HCT116 (cell line): ENCODE measurements around the gene VAMP2. TPM values are rescaled to one million over a fixed set of nuclear protein-coding genes. Genes with fewer than 3 reads are reported as not detected.

Experiments used
- ATAC-seq: fragments of 200-7000 bp; cut with Tn5 transposase; 2 replicates; pipeline ENCODE4 v1.9.1; 2020; ENCODE audit warnings: mild to moderate bottlenecking, moderate library complexity
- BruUV-seq: library from RNA; stranded (reverse); fragments of 400-500 nt; replicated peaks from 2 replicates; lab custom pipeline; 2021; lab: Mats Ljungman, UMichigan
- CTCF ChIA-PET: fragments of 300-600 bp; sonication (Branson Sonifier 250); formaldehyde crosslinking; loops from one replicate; lab custom pipeline; 2021; ENCODE audit warnings: antibody characterized with exemption; lab: Charles Lee
- POLR2A ChIA-PET: fragments of 300-600, 350-600 bp; sonication (Branson Sonifier 250); formaldehyde crosslinking; loops from one replicate; lab custom pipeline; 2021; ENCODE audit warnings: antibody characterized with exemption; lab: Charles Lee
- RAD21 ChIA-PET, 2 experiments: fragments of 300-600 bp; sonication (Branson Sonifier 250); formaldehyde crosslinking; loops; one replicate each; lab custom pipeline; 2023; ENCODE audit warnings: low total read pairs in 2 of 2; ENCODE audit not compliant: uncharacterized antibody in 2 of 2, unreplicated experiment in 2 of 2, low non-redundant PET in 1 of 2; lab: Charles Lee
- DNase-seq: peaks from one replicate; pipeline ENCODE4 v3.0.0-alpha.2; 2010; ENCODE audit warnings: low read depth, low spot score
- H2AFZ ChIP-seq: fragments of 200-600 bp; shearing (Covaris generic), sonication (generic); 2 replicates; pipeline ENCODE4 v1.6.1; 2017; ENCODE audit warnings: low read depth, mixed run types, mixed read lengths, antibody characterized with exemption, low read length; ENCODE audit not compliant: poor library complexity, severe bottlenecking
- H3K27ac ChIP-seq: 2 replicates; pipeline ENCODE4 v1.5.1; 2012; ENCODE audit warnings: low read depth, low read length
- H3K27me3 ChIP-seq: fragments of 200-600 bp; sonication (generic); 2 replicates; pipeline ENCODE4 v1.6.1; 2016; ENCODE audit warnings: mixed run types, low read length, mixed read lengths; ENCODE audit not compliant: insufficient read depth
- H3K36me3 ChIP-seq, 2 experiments: fragments of 200-500 bp in 1 of 2; fragments of 200-600 bp in 1 of 2; sonication (Bioruptor generic) in 1 of 2; sonication (generic) in 1 of 2; 2 replicates each; pipeline versions ENCODE4 v1.5.1 to v1.6.1; 2014 to 2016; ENCODE audit warnings: low read length in 2 of 2, inconsistent platforms in 1 of 2, mixed read lengths in 1 of 2, mixed run types in 1 of 2; ENCODE audit not compliant: insufficient read depth in 2 of 2, control insufficient read depth in 1 of 2
- H3K4me1 ChIP-seq, 2 experiments: fragments of 200-600 bp in 1 of 2; sonication (generic) in 1 of 2; 2 replicates each; pipeline versions ENCODE4 v1.5.1 to v1.6.1; 2012 to 2017; ENCODE audit warnings: low read length in 2 of 2, inconsistent platforms in 1 of 2, mild to moderate bottlenecking in 1 of 2, mixed read lengths in 1 of 2, mixed run types in 1 of 2, moderate library complexity in 1 of 2; ENCODE audit not compliant: insufficient read depth in 2 of 2, control insufficient read depth in 1 of 2
- H3K4me2 ChIP-seq: fragments of 200-600 bp; sonication (generic); 2 replicates; pipeline ENCODE4 v1.6.1; 2017; ENCODE audit warnings: mixed run types, low read length, mixed read lengths
- H3K4me3 ChIP-seq, 2 experiments: fragments of 200-600 bp in 1 of 2; sonication (generic) in 1 of 2; replicated peaks in 1 of 2; 2 replicates each; pipeline ENCODE4 v1.5.1; 2011 to 2016; ENCODE audit warnings: low read length in 2 of 2, control low read depth in 1 of 2, low read depth in 1 of 2, mild to moderate bottlenecking in 1 of 2, mixed read lengths in 1 of 2, mixed run types in 1 of 2
- H3K79me2 ChIP-seq: fragments of 200-600 bp; sonication (generic); 2 replicates; pipeline ENCODE4 v1.6.1; 2017; ENCODE audit warnings: mild to moderate bottlenecking, mixed run types, low read length, moderate library complexity, mixed read lengths; ENCODE audit not compliant: insufficient read depth
- H3K9ac ChIP-seq: fragments of 200-600 bp; sonication (generic); 2 replicates; pipeline ENCODE4 v1.6.1; 2016; ENCODE audit warnings: low read length, mixed read lengths
- H3K9me2 ChIP-seq: fragments of 200-600 bp; sonication (generic), shearing (Covaris generic); 2 replicates; pipeline ENCODE4 v1.6.1; 2017; ENCODE audit warnings: mixed run types, mild to moderate bottlenecking, moderate library complexity; ENCODE audit not compliant: insufficient read depth
- H3K9me3 ChIP-seq, 2 experiments: fragments of 200-500 bp in 1 of 2; fragments of 200-600 bp in 1 of 2; sonication (Bioruptor generic) in 1 of 2; sonication (generic) in 1 of 2; 2 replicates each; pipeline ENCODE4 v1.6.1; 2014 to 2017; ENCODE audit warnings: low read length in 2 of 2, mixed read lengths in 2 of 2, inconsistent platforms in 1 of 2, low read depth in 1 of 2, mild to moderate bottlenecking in 1 of 2, mixed run types in 1 of 2, moderate library complexity in 1 of 2; ENCODE audit not compliant: control insufficient read depth in 1 of 2, insufficient read depth in 1 of 2
- H4K20me1 ChIP-seq: fragments of 200-600 bp; sonication (generic), shearing (Covaris generic); 2 replicates; pipeline ENCODE4 v1.6.1; 2017; ENCODE audit warnings: mixed run types, mild to moderate bottlenecking, moderate library complexity; ENCODE audit not compliant: insufficient read depth
- CBX3 ChIP-seq: IDR thresholded peaks from 2 replicates; pipeline ENCODE4 v1.6.1; 2012; ENCODE audit warnings: low read depth
- CEBPB ChIP-seq: IDR thresholded peaks from 2 replicates; pipeline ENCODE4 v1.6.1; 2012; ENCODE audit warnings: low read depth
- CTCF ChIP-seq, 3 experiments: fragments of 200-600 bp in 1 of 3; sonication (generic) in 1 of 3; IDR thresholded peaks in 2 of 3; conservative IDR thresholded peaks in 1 of 3; 2 replicates each; pipeline ENCODE4 v1.5.1; 2012 to 2017; ENCODE audit warnings: low read depth in 2 of 3, low read length in 2 of 3, antibody characterized with exemption in 1 of 3, borderline replicate concordance in 1 of 3, control low read depth in 1 of 3, mild to moderate bottlenecking in 1 of 3, mixed read lengths in 1 of 3, mixed run types in 1 of 3, moderate library complexity in 1 of 3; ENCODE audit not compliant: insufficient read depth in 1 of 3
- MAX ChIP-seq: IDR thresholded peaks from 2 replicates; pipeline ENCODE4 v1.6.1; 2012
- intact Hi-C: fragments of 100-400 bp; cut with micrococcal nuclease; formaldehyde crosslinking; loops from 2 replicates; pipeline ENCODE4 v1.10.0; 2022
- total RNA-seq: library from RNA; stranded (reverse); gene quantifications from one replicate; pipeline ENCODE4 v1.2.1, GENCODE V29; 2021; ENCODE audit not compliant: unreplicated experiment

VAMP2 gene
- total RNA-seq, 1 experiment from 2014 or later = 35.9 TPM

- Histone ChIP-seq H3K36me3 (no peaks in the 10 kb centered on the region), H3K27ac (peak overlapping the region; percentile 57), H3K79me2 (no peaks in the 10 kb centered on the region), H3K4me1 (peaks cover 24 to 66% of the 10 kb centered on the region in 2 experiments), H4K20me1 (no peaks in the 10 kb centered on the region), H3K9me3 (no peaks in the 10 kb centered on the region)
- POLR2A ChIA-PET = interaction anchor here (1.0 to 2.8 kb wide), 5 partner anchors 28 to 97 kb away, joined by 3 to 14 read pairs (median 4); no protein-coding TSS in a partner anchor
- ATAC-seq = peak; percentile 8
- TF ChIP-seq MAX = no peak; the same call in 1 of the 2 replicates
- no peak for TF ChIP-seq CTCF (IDR thresholded peaks at IDR 0.05 in 2 of 3, conservative IDR thresholded peaks at IDR 0.05 in 1 of 3; ENCODE audit: borderline replicate concordance in 1 of 3, insufficient read depth in 1 of 3, low read depth in 2 of 3, low read length in 2 of 3)
- no peak for TF ChIP-seq CBX3
- no peak for TF ChIP-seq CEBPB
- TF ChIP-seq, all 23 proteins: peak for 0
- CTCF ChIA-PET = interaction anchor here (2.1 kb wide), 1 partner anchor 12 kb away, joined by 7 read pairs; no protein-coding TSS in a partner anchor
- Histone ChIP-seq H3K27me3 (no peaks in the 10 kb centered on the region), H3K9ac (peak overlapping the region; percentile 54), H3K4me2 (peak overlapping the region; percentile 86), H3K4me3 (peak overlapping the region; percentile 44 to 57), H3K9me2 (no peaks in the 10 kb centered on the region), H2AFZ (peak overlapping the region; percentile 80)
- RAD21 ChIA-PET = interaction anchor here in 1 of 2 experiments (0.5 kb wide), 1 partner anchor 125 kb away, joined by 3 read pairs; no protein-coding TSS in a partner anchor
- DNase-seq = no peak
- intact Hi-C loops = loop anchor here (5.0 to 10.0 kb wide), 2 partner anchors 259 to 439 kb away; partner anchors contain the start of genes RPL26, TP53 and WRAP53
- BruUV-seq = no TSS peak
Measured at GRCh38 chr17:8125947-8126490, 36.7 kb downstream of the VAMP2 start.
